ENCODE data around the gene KLF9. TPM values are rescaled to one million over a fixed set of nuclear protein-coding genes. Genes with fewer than 3 reads are reported as not detected.

Gene KLF9
- polyA plus RNA-seq, 4 donors, result 1.3 to 33.7 (median 16.0) TPM

DNA sequence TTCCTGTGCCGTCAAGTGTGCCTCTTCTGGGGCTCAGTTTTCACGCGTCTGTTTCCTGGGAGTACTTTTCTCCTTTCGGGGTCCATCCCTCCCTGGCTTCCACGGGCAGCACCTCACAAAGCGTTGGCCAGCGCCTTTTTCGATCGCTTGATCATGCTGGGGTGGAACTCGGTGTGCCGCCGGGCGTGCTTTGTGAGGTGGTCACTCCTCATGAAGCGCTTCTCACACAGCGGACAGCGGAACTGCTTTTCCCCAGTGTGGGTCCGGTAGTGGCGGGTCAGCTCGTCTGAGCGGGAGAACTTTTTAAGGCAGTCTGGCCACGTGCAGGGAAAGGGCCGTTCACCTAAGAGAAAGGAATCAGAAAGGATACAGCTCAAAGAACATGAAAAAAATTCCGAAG is 26.8 kb downstream of the KLF9 start:
- 93 to 98% (median 97%) methylated on average over 22 to 23 of the region's 23 CpGs for WGBS, 3 donors

DNA sequence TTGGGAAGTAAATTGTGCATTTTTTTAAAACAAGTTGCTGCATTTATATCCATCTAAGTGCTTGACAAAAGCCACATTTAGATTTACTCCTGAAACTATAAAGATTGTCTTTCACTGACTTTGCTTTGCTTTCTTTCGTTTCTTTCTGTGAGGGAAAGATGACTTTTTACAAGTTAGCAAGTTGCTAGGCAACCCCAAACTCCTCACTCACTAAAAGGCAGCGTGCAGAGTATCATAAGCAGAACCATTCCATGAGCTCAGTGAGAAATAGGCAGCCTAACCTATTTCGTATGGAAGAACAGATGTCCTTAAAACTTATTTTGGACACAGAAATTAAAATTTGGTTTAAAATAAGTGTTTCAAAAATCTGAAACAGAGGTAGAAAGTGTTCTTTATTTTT is 29.0 kb downstream of the KLF9 start:
- Histone ChIP-seq H3K27me3 (ENCODE audit: control insufficient read depth in 3 of 3, insufficient read depth in 3 of 3, low read length in 3 of 3) (no peaks in the 10 kb centered on the region), H3K4me1 (ENCODE audit: control insufficient read depth in 3 of 3, insufficient read depth in 2 of 3, low read depth in 1 of 3, low read length in 2 of 3) (peaks cover 0 to 3% (median 0%) of the 10 kb centered on the region in 3 donors), H3K36me3 (ENCODE audit: control insufficient read depth in 3 of 3, insufficient read depth in 2 of 3, low read depth in 1 of 3, low read length in 3 of 3) (peaks cover 0 to 13% (median 0%) of the 10 kb centered on the region in 3 donors), H3K9me3 (ENCODE audit: control insufficient read depth in 2 of 2, insufficient read depth in 1 of 2, low read depth in 1 of 2, low read length in 1 of 2) (no peaks in the 10 kb centered on the region), H3K27ac (ENCODE audit: low read depth in 1 of 3, low read length in 2 of 3) (no peak overlapping the region), H3K4me3 (ENCODE audit: low read depth in 1 of 3, low read length in 3 of 3) (no peak overlapping the region)
- DNase-seq, result no peak
- 64 to 88% (median 79%) methylated on average over 3 of the region's 3 CpGs for WGBS, 3 donors
- no peak for FAIRE-seq

More for the DNA sequence above, 26.8 kb downstream of the KLF9 start:
- Histone ChIP-seq H3K27me3 (ENCODE audit: control insufficient read depth in 3 of 3, insufficient read depth in 3 of 3, low read length in 3 of 3) (peaks cover 0 to 2% (median 0%) of the 10 kb centered on the region in 3 donors), H3K4me1 (ENCODE audit: control insufficient read depth in 3 of 3, insufficient read depth in 2 of 3, low read depth in 1 of 3, low read length in 2 of 3) (peaks cover 0 to 11% (median 0%) of the 10 kb centered on the region in 3 donors), H3K27ac (ENCODE audit: low read depth in 1 of 3, low read length in 2 of 3) (no peak overlapping the region), H3K4me3 (ENCODE audit: low read depth in 1 of 3, low read length in 3 of 3) (no peak overlapping the region), H3K36me3 (ENCODE audit: control insufficient read depth in 3 of 3, insufficient read depth in 2 of 3, low read depth in 1 of 3, low read length in 3 of 3) (peaks cover 0 to 13% (median 0%) of the 10 kb centered on the region in 3 donors), H3K9me3 (ENCODE audit: control insufficient read depth in 2 of 2, insufficient read depth in 1 of 2, low read depth in 1 of 2, low read length in 1 of 2) (no peaks in the 10 kb centered on the region)
- FAIRE-seq (no peak), DNase-seq (no peak)

GRCh38 chr9:70382709-70383605 is 31.5 kb downstream of the KLF9 start:
- peaks cover 0 to 13% (median 0%) of the 10 kb centered on the region in 3 donors for H3K36me3 ChIP-seq (ENCODE audit: control insufficient read depth in 3 of 3, insufficient read depth in 2 of 3, low read depth in 1 of 3, low read length in 3 of 3)
- FAIRE-seq (no peak), DNase-seq (no peak)
- H3K27me3 ChIP-seq (ENCODE audit: control insufficient read depth in 3 of 3, insufficient read depth in 3 of 3, low read length in 3 of 3), result no peaks in the 10 kb centered on the region
- WGBS, 3 donors, result 65 to 84% (median 71%) methylated on average over 9 of the region's 9 CpGs
- no peaks in the 10 kb centered on the region for H3K4me1 ChIP-seq (ENCODE audit: control insufficient read depth in 3 of 3, insufficient read depth in 2 of 3, low read depth in 1 of 3, low read length in 2 of 3)
- H3K9me3 ChIP-seq (ENCODE audit: control insufficient read depth in 2 of 2, insufficient read depth in 1 of 2, low read depth in 1 of 2, low read length in 1 of 2), result no peaks in the 10 kb centered on the region
- H3K27ac ChIP-seq (ENCODE audit: low read depth in 1 of 3, low read length in 2 of 3), result no peak overlapping the region
- no peak overlapping the region for H3K4me3 ChIP-seq (ENCODE audit: low read depth in 1 of 3, low read length in 3 of 3)

GRCh38 chr9:70382046-70382708 is 32.3 kb downstream of the KLF9 start:
- Histone ChIP-seq H3K27ac (ENCODE audit: low read depth in 1 of 3, low read length in 2 of 3) (no peak overlapping the region), H3K36me3 (ENCODE audit: control insufficient read depth in 3 of 3, insufficient read depth in 2 of 3, low read depth in 1 of 3, low read length in 3 of 3) (peaks cover 0 to 9% (median 0%) of the 10 kb centered on the region in 3 donors), H3K9me3 (ENCODE audit: control insufficient read depth in 2 of 2, insufficient read depth in 1 of 2, low read depth in 1 of 2, low read length in 1 of 2) (no peaks in the 10 kb centered on the region), H3K27me3 (ENCODE audit: control insufficient read depth in 3 of 3, insufficient read depth in 3 of 3, low read length in 3 of 3) (no peaks in the 10 kb centered on the region), H3K4me3 (ENCODE audit: low read depth in 1 of 3, low read length in 3 of 3) (no peak overlapping the region), H3K4me1 (ENCODE audit: control insufficient read depth in 3 of 3, insufficient read depth in 2 of 3, low read depth in 1 of 3, low read length in 2 of 3) (no peaks in the 10 kb centered on the region)
- DNase-seq (no peak), FAIRE-seq (no peak)
- WGBS, 3 donors, result 76 to 90% (median 79%) methylated on average over 6 of the region's 6 CpGs

- DNase-seq (no peak), FAIRE-seq (no peak)
- Histone ChIP-seq H3K27ac (ENCODE audit: low read depth in 1 of 3, low read length in 2 of 3) (peak overlapping the region in 1 of 3 donors; percentile 18), H3K4me3 (ENCODE audit: low read depth in 1 of 3, low read length in 3 of 3) (no peak overlapping the region), H3K4me1 (ENCODE audit: control insufficient read depth in 3 of 3, insufficient read depth in 2 of 3, low read depth in 1 of 3, low read length in 2 of 3) (no peaks in the 10 kb centered on the region), H3K9me3 (ENCODE audit: control insufficient read depth in 2 of 2, insufficient read depth in 1 of 2, low read depth in 1 of 2, low read length in 1 of 2) (no peaks in the 10 kb centered on the region), H3K36me3 (ENCODE audit: control insufficient read depth in 3 of 3, insufficient read depth in 2 of 3, low read depth in 1 of 3, low read length in 3 of 3) (no peaks in the 10 kb centered on the region), H3K27me3 (ENCODE audit: control insufficient read depth in 3 of 3, insufficient read depth in 3 of 3, low read length in 3 of 3) (no peaks in the 10 kb centered on the region)
- 76 to 82% (median 81%) methylated on average over 17 of the region's 17 CpGs for WGBS, 3 donors
Observed at GRCh38 chr9:70374962-70375618, 39.4 kb downstream of the KLF9 start.

DNA sequence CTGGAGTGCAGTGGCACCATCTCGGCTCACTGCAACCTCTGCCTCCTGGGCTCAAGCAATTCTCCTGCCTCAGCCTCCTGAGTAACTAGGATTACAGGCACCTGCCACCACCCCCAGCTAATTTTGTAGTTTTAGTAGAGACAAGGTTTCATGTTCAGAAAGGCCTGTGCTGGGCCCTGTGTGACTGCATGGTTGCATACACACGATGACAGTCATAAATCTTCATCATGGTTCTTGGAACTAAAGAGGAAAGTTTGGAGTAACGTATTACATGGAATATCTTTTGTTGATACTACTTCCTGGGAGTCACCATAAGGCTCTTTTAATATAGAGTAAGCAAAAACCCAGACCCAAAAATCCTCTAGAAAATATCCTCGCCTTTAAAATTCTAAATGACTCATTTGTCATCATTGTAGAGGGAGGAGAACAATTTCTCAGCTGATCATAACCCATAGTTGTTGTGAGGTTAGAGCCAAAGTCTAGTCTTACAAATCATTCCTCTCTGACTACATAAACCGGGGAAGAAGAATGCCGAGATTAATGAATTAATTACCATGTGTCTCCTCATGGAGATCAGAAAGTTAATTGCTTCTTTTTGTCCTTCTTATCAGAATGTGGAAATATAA is 47.0 kb downstream of the KLF9 start:
- Histone ChIP-seq H3K9me3 (ENCODE audit: control insufficient read depth in 2 of 2, insufficient read depth in 1 of 2, low read depth in 1 of 2, low read length in 1 of 2) (peaks cover 0 to 5% of the 10 kb centered on the region in 2 donors), H3K4me1 (ENCODE audit: control insufficient read depth in 3 of 3, insufficient read depth in 2 of 3, low read depth in 1 of 3, low read length in 2 of 3) (no peaks in the 10 kb centered on the region), H3K27me3 (ENCODE audit: control insufficient read depth in 3 of 3, insufficient read depth in 3 of 3, low read length in 3 of 3) (no peaks in the 10 kb centered on the region), H3K27ac (ENCODE audit: low read depth in 1 of 3, low read length in 2 of 3) (no peak overlapping the region), H3K4me3 (ENCODE audit: low read depth in 1 of 3, low read length in 3 of 3) (no peak overlapping the region), H3K36me3 (ENCODE audit: control insufficient read depth in 3 of 3, insufficient read depth in 2 of 3, low read depth in 1 of 3, low read length in 3 of 3) (no peaks in the 10 kb centered on the region)
- DNase-seq (no peak), FAIRE-seq (no peak)
- WGBS, 3 donors, result 62 to 70% (median 67%) methylated on average over 6 of the region's 6 CpGs

DNA sequence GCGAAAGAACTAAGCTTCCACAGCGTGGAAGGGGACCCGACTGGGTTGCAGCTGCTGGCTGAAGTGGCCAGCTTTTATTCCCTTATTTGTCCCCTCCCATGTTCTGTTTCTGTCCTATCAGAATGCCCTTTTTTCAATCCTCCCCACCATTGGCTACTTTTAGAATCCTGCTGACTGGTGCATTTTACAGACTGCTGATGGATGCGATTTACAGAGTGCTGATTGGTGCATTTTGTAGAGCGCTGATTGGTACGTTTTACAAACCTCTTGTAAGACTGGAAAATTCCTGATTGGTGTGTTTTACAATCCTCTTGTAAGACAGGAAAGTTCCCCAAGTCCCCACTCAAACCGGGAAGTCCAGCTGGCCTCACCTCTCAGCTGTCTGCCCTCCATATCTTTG is 50.7 kb downstream of the KLF9 start:
- peaks cover 0 to 5% of the 10 kb centered on the region in 2 donors for H3K9me3 ChIP-seq (ENCODE audit: control insufficient read depth in 2 of 2, insufficient read depth in 1 of 2, low read depth in 1 of 2, low read length in 1 of 2)
- WGBS, 3 donors, result 97 to 98% (median 97%) methylated on average over 7 of the region's 7 CpGs
- no peak overlapping the region for H3K27ac ChIP-seq (ENCODE audit: low read depth in 1 of 3, low read length in 2 of 3)
- H3K36me3 ChIP-seq (ENCODE audit: control insufficient read depth in 3 of 3, insufficient read depth in 2 of 3, low read depth in 1 of 3, low read length in 3 of 3), result no peaks in the 10 kb centered on the region
- no peak overlapping the region for H3K4me3 ChIP-seq (ENCODE audit: low read depth in 1 of 3, low read length in 3 of 3)
- no peak for DNase-seq
- FAIRE-seq, result no peak
- H3K4me1 ChIP-seq (ENCODE audit: control insufficient read depth in 3 of 3, insufficient read depth in 2 of 3, low read depth in 1 of 3, low read length in 2 of 3), result no peaks in the 10 kb centered on the region
- H3K27me3 ChIP-seq (ENCODE audit: control insufficient read depth in 3 of 3, insufficient read depth in 3 of 3, low read length in 3 of 3), result no peaks in the 10 kb centered on the region

DNA sequence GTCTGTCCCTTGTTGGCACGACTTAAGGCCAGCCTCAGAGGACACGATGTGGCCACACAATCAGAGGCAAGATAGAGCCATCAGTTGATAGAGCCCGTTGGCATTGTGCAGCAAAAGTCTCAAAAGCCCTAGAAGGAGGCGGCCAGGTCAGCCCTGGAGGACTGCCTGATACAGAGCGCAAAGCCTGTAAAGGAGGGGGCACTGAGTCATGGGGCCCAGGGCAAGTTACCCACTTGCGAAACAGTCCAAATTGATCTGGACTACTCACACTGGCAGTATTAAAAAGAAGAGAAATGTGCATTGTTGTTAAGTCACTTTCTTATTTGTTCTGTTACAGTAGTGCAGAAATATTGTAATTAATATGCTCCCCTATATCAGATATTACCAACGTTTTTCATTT is 51.5 kb downstream of the KLF9 start:
- WGBS, 3 donors, result 81 to 92% (median 87%) methylated on average over 7 of the region's 7 CpGs

More for the DNA sequence above, 51.5 kb downstream of the KLF9 start:
- Histone ChIP-seq H3K36me3 (ENCODE audit: control insufficient read depth in 3 of 3, insufficient read depth in 2 of 3, low read depth in 1 of 3, low read length in 3 of 3) (no peaks in the 10 kb centered on the region), H3K4me3 (ENCODE audit: low read depth in 1 of 3, low read length in 3 of 3) (no peak overlapping the region), H3K9me3 (ENCODE audit: control insufficient read depth in 2 of 2, insufficient read depth in 1 of 2, low read depth in 1 of 2, low read length in 1 of 2) (peaks cover 0 to 5% of the 10 kb centered on the region in 2 donors), H3K4me1 (ENCODE audit: control insufficient read depth in 3 of 3, insufficient read depth in 2 of 3, low read depth in 1 of 3, low read length in 2 of 3) (no peaks in the 10 kb centered on the region), H3K27ac (ENCODE audit: low read depth in 1 of 3, low read length in 2 of 3) (no peak overlapping the region), H3K27me3 (ENCODE audit: control insufficient read depth in 3 of 3, insufficient read depth in 3 of 3, low read length in 3 of 3) (no peaks in the 10 kb centered on the region)
- DNase-seq (no peak), FAIRE-seq (no peak)
